Peyer's patch (tissue), 4 donors: ENCODE results near the gene TDRD3. TPM values are rescaled to one million over a fixed set of nuclear protein-coding genes. Genes with fewer than 3 reads are reported as not detected.
"Not testable (repeated sequence)": the region's sequence is repeated elsewhere in the genome, so short reads cannot be mapped to it uniquely, and the experiment has no call there.

Experiments used
- DNase-seq, 3 donors: peaks; one replicate each; pipeline ENCODE4 v3.0.0-alpha.2; 2017 to 2019
- H3K27ac ChIP-seq, 4 donors: fragments of 200-600 bp; sonication (generic); one replicate each; pipeline ENCODE4 v1.5.1; 2016 to 2019
- H3K27me3 ChIP-seq, 2 donors: fragments of 200-600 bp; sonication (generic); one replicate each; pipeline ENCODE4 v1.5.1; 2019
- H3K36me3 ChIP-seq, 3 donors: fragments of 200-600 bp; sonication (generic); one replicate each; pipeline ENCODE4 v1.5.1; 2016 to 2019
- H3K4me1 ChIP-seq, 4 donors: fragments of 200-600 bp; sonication (generic); one replicate each; pipeline ENCODE4 v1.5.1; 2016 to 2019
- H3K4me3 ChIP-seq, 4 donors: fragments of 200-600 bp; sonication (generic); 1 replicate in 3 of 4; 2 replicates in 1 of 4; pipeline ENCODE4 v1.5.1; 2016 to 2019; ENCODE audit warnings: mild to moderate bottlenecking in 1 of 4
- H3K9me3 ChIP-seq, 4 donors: fragments of 200-600 bp; sonication (generic); one replicate each; pipeline ENCODE4 v1.5.1; 2016 to 2019; ENCODE audit warnings: mild to moderate bottlenecking in 1 of 4
- POLR2A ChIP-seq, 2 donors: fragments of 450-650 bp; IDR thresholded peaks; one replicate each; pipeline ENCODE4 v1.5.1; 2017; ENCODE audit warnings: antibody characterized with exemption in 2 of 2, mild to moderate bottlenecking in 2 of 2, moderate library complexity in 2 of 2
- total RNA-seq, 4 donors: library from RNA; depleted of rRNA; stranded (reverse); fragments of >200 nt; gene quantifications; one replicate each; pipeline ENCODE4 v1.1.0, GENCODE V29; 2016
- TF ChIP-seq, protein P1 (sequence below), 6 experiments: fragments of 450-650 bp in 4 of 6; fragments of 200-600 bp in 2 of 6; sonication (generic) in 1 of 6; IDR thresholded peaks; one replicate each; pipeline ENCODE4 v1.5.1; 2017 to 2019; ENCODE audit warnings: antibody characterized with exemption in 6 of 6, mild to moderate bottlenecking in 3 of 6, moderate library complexity in 1 of 6

The TDRD3 gene
- total RNA-seq, 4 donors from 2014 or later = 18.4 to 29.9 (median 20.9) TPM

DNA sequence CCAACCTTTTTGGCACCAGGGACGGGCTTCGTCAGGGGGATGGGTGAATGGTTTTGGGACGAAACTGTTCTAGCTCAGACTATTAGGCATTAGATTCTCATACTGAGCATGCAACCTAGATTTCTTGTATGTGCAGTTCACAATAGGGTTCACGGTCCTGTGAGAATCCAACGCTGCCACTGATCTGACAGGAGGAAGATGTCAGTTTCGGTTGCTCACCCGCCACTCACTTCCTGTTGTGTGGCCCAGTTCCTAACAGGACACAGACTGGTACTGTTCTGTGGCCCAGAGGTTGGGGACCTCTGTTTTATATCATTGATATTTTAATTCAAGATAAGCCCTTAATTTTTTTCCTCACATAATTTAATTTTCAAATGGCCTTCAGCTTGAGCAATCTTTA is 26.7 kb upstream of the TDRD3 start:
- Histone ChIP-seq H3K27ac (no peak overlapping the region), H3K9me3 (no peaks in the 10 kb centered on the region), H3K4me1 (no peaks in the 10 kb centered on the region), H3K36me3 (no peaks in the 10 kb centered on the region), H3K4me3 (no peak overlapping the region), H3K27me3 (no peaks in the 10 kb centered on the region)
- TF ChIP-seq, protein P1, sequence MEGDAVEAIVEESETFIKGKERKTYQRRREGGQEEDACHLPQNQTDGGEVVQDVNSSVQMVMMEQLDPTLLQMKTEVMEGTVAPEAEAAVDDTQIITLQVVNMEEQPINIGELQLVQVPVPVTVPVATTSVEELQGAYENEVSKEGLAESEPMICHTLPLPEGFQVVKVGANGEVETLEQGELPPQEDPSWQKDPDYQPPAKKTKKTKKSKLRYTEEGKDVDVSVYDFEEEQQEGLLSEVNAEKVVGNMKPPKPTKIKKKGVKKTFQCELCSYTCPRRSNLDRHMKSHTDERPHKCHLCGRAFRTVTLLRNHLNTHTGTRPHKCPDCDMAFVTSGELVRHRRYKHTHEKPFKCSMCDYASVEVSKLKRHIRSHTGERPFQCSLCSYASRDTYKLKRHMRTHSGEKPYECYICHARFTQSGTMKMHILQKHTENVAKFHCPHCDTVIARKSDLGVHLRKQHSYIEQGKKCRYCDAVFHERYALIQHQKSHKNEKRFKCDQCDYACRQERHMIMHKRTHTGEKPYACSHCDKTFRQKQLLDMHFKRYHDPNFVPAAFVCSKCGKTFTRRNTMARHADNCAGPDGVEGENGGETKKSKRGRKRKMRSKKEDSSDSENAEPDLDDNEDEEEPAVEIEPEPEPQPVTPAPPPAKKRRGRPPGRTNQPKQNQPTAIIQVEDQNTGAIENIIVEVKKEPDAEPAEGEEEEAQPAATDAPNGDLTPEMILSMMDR (IDR thresholded peaks at IDR 0.05) = no peak
- no peak for TF ChIP-seq POLR2A (IDR thresholded peaks at IDR 0.05)
- no peak for DNase-seq

DNA sequence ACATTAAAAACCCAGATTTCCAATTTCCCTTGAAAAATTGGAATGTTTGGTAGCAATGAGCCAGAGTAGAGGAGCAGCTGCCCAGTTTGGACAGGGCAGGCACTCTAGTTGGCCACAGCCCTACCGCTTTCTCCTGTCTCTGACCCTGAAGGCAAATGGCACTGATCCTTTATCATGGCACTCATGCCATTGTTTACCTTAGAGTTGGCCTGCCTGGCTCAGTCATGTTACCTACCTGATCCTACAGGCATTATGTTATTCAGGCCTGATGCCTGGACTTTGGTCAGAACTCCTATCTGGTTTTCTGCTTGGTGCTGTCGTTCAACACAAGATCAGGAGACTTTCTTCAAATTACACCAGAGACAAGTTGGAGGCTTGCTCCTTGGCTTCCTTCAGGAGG is 24.9 kb upstream of the TDRD3 start:
- no peaks in the 10 kb centered on the region for H3K9me3 ChIP-seq
- H3K27me3 ChIP-seq = no peaks in the 10 kb centered on the region
- no peaks in the 10 kb centered on the region for H3K4me1 ChIP-seq
- H3K27ac ChIP-seq = no peak overlapping the region
- no peaks in the 10 kb centered on the region for H3K36me3 ChIP-seq
- H3K4me3 ChIP-seq = no peak overlapping the region
- DNase-seq = no peak
- TF ChIP-seq, protein P1 (IDR thresholded peaks at IDR 0.05) = no peak
- TF ChIP-seq POLR2A (IDR thresholded peaks at IDR 0.05) = no peak

DNA sequence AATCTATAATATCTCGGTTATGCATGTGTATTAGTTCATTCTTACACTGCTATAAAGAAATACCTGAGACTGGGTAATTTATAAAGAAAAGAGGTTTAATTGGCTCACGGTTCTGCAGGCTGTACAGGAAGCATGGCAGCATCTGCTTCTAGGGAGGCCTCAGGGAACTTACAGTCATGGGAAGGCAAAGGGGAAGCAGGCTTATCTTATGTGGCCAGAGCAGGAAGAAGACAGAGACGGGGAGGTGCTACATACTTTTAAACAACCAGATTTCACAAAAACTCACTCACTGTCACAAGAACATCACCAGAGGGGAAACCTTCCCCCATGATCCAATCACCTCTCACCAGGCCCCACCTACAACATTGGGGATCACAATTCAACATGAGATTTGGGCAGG is 17.7 kb upstream of the TDRD3 start:
- DNase-seq, H3K9me3 ChIP-seq, H3K36me3 ChIP-seq, H3K27ac ChIP-seq, H3K27me3 ChIP-seq, H3K4me1 ChIP-seq, H3K4me3 ChIP-seq: not testable (repeated sequence)

DNA sequence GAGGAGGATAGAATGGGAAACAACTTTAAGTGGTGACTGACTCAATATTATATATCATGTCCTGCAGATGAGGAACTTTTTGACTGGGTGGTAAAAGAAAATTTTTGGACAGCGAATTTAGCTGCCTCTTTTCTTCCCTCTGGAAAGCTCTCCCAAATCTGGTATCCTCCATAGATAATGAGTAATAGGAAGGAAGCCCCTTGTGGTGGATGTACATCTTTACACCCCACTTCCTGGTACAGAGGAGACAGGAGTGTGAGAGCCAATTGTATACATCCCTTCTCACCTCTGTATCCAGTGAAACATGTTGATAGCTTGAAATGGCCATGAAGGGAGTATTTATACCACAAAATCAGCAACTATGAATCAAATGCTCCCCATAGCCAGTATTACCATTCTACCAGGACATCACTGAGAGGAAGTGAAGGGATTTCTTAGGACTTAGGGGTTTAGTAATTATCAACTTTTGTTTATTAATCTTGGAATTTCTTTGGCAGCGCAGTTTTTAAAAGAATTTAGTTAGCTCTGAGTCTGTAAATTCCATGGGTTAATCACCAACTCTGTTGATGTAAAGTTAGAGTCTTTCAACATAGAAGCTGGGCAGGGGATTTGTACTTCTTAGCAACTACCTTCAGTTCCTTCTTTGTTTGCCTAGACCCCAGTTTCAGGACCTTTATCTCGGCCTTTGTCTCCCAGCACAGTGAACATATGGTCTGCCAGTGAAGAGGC is 17.0 kb upstream of the TDRD3 start:
- TF ChIP-seq, protein P1 (IDR thresholded peaks at IDR 0.05) = no peak
- TF ChIP-seq POLR2A (IDR thresholded peaks at IDR 0.05) = no peak
- Histone ChIP-seq H3K27me3 (no peaks in the 10 kb centered on the region), H3K27ac (no peak overlapping the region), H3K4me1 (no peaks in the 10 kb centered on the region), H3K9me3 (no peaks in the 10 kb centered on the region), H3K4me3 (no peak overlapping the region), H3K36me3 (no peaks in the 10 kb centered on the region)
- no peak for DNase-seq

DNA sequence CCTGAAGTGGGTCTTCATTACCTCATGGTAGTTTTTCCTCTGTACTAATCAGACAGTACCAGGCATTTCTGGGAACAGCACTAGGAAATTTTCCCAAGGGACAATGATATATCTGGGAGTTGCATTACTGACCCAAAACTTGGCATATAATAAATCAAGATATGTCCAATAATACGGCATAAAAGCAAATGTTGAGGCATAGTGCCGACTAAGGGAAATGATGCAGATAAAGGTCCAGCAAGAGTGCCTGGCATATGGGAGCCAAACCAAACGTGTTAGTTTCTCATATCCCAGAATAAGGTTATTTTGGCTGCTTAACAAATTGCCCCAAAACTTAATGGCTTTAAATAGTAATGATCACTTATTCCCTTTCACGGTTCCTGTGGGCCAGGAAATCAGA is 12.1 kb upstream of the TDRD3 start:
- Histone ChIP-seq H3K9me3 (no peaks in the 10 kb centered on the region), H3K27me3 (no peaks in the 10 kb centered on the region), H3K4me1 (no peaks in the 10 kb centered on the region), H3K36me3 (no peaks in the 10 kb centered on the region), H3K27ac (no peak overlapping the region), H3K4me3 (no peak overlapping the region)
- DNase-seq = no peak
- TF ChIP-seq, protein P1 (IDR thresholded peaks at IDR 0.05) = no peak
- TF ChIP-seq POLR2A (IDR thresholded peaks at IDR 0.05) = no peak

DNA sequence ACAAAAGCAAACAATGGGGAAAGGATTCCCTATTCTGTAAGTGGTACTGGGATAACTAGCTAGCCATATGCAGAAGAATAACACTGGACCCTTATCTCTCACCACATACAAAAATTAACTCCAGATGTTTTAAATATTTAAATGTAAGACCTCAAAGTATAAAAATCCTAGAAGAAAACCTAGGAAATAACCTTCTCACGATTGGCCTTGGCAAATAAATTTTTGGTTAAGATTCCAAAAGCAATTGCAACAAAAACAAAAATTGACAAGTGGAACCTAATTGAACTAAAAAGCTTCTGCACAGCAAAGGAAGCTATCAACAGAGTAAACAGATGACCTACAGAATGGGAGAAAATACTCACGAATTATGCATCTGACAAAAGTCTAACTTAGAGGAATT is 10.8 kb upstream of the TDRD3 start:
- Histone ChIP-seq H3K27ac (no peak overlapping the region), H3K27me3 (no peaks in the 10 kb centered on the region)
- DNase-seq = no peak

More for the DNA sequence above, 10.8 kb upstream of the TDRD3 start:
- no peak for TF ChIP-seq POLR2A (IDR thresholded peaks at IDR 0.05)
- TF ChIP-seq, protein P1 (IDR thresholded peaks at IDR 0.05) = no peak
- no peaks in the 10 kb centered on the region for H3K4me1 ChIP-seq
- no peaks in the 10 kb centered on the region for H3K9me3 ChIP-seq
- no peak overlapping the region for H3K4me3 ChIP-seq
- H3K36me3 ChIP-seq = no peaks in the 10 kb centered on the region
